ENCODE measurements around the gene TXNDC11.

DNA sequence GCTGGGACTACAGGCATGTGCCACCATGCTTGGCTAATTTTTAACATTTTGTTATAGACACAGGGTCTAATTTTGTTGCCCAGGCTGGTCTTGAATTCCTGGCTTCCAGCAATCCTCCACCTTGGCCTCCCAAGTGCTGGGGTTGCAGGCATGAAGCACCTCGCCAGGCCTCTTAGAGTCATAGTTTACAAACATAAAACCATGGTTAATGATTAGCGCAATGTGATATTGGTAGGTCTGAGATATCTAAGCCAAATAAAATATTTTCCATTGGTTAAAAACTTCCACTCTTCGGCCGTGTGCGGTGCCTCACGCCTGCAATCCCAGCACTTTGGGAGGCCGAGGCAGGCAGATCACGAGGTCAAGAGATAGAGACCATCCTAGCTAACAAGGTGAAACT, 16.6 kb downstream of the TXNDC11 start:
- no peak for TF ChIP-seq POLR2AphosphoS5 (IDR thresholded peaks at IDR 0.05)
- TF ChIP-seq, protein P1, sequence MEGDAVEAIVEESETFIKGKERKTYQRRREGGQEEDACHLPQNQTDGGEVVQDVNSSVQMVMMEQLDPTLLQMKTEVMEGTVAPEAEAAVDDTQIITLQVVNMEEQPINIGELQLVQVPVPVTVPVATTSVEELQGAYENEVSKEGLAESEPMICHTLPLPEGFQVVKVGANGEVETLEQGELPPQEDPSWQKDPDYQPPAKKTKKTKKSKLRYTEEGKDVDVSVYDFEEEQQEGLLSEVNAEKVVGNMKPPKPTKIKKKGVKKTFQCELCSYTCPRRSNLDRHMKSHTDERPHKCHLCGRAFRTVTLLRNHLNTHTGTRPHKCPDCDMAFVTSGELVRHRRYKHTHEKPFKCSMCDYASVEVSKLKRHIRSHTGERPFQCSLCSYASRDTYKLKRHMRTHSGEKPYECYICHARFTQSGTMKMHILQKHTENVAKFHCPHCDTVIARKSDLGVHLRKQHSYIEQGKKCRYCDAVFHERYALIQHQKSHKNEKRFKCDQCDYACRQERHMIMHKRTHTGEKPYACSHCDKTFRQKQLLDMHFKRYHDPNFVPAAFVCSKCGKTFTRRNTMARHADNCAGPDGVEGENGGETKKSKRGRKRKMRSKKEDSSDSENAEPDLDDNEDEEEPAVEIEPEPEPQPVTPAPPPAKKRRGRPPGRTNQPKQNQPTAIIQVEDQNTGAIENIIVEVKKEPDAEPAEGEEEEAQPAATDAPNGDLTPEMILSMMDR (IDR thresholded peaks at IDR 0.05): no peak

Data from prostate gland (tissue), 2 donors.